ENCODE data around the gene PLA2G4E.

PLA2G4E gene

DNA sequence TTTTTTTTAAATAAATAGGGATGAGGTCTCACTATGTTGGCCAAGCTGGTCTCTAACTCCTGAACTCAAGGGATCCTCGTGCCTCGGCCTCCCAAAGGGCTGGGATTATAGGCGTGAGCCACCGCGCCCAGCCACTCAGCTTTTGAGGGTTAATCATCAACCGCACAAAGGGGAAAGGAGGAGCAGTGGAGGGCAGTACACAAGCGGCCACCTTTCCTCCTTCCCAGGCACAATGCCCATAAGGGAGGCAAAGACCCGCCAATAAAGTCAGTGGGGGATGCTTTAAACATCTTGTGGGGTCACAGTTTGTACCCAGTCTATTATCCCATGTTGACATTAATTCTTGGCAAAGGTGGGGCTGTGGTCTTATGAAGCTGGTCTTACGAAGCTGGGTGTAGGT is 80.9 kb downstream of the PLA2G4E start:
- Histone ChIP-seq H3K9me3 (ENCODE audit: control insufficient read depth, low read length) (no peaks in the 10 kb centered on the region), H2AFZ (no peak overlapping the region), H3K79me2 (peaks cover 3% of the 10 kb centered on the region), H3K4me3 (ENCODE audit: low read depth, low read length) (no peak overlapping the region), H3K27me3 (ENCODE audit: control insufficient read depth, insufficient read depth, low read length) (no peaks in the 10 kb centered on the region), H3K27ac (no peak overlapping the region), H3K36me3 (ENCODE audit: control insufficient read depth, insufficient read depth, low read length) (no peaks in the 10 kb centered on the region), H3K4me2 (ENCODE audit: low read length) (no peak overlapping the region), H3K4me1 (peaks cover 2% of the 10 kb centered on the region), H3K9ac (no peak overlapping the region)
- TF ChIP-seq, protein P1, sequence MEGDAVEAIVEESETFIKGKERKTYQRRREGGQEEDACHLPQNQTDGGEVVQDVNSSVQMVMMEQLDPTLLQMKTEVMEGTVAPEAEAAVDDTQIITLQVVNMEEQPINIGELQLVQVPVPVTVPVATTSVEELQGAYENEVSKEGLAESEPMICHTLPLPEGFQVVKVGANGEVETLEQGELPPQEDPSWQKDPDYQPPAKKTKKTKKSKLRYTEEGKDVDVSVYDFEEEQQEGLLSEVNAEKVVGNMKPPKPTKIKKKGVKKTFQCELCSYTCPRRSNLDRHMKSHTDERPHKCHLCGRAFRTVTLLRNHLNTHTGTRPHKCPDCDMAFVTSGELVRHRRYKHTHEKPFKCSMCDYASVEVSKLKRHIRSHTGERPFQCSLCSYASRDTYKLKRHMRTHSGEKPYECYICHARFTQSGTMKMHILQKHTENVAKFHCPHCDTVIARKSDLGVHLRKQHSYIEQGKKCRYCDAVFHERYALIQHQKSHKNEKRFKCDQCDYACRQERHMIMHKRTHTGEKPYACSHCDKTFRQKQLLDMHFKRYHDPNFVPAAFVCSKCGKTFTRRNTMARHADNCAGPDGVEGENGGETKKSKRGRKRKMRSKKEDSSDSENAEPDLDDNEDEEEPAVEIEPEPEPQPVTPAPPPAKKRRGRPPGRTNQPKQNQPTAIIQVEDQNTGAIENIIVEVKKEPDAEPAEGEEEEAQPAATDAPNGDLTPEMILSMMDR (IDR thresholded peaks at IDR 0.05) = no peak

DNA sequence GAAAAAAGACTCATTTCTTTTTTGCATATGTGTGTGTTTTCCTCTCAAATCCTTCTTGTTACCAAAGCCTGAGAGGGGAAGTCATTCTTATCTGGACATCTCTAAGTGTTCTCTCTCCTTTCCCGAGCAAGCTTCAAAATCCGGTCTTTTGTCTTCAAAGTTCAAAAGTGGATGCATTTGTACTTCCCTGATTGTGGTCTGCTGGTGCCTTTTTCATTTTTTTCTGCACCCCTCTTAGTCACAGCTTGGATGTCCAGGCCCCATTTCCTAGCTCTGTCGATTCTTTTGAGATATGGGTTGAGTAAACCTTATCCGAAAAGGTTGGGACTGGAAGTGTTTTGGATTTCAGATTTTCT is 83.3 kb downstream of the PLA2G4E start:
- Histone ChIP-seq H3K9me3 (ENCODE audit: control insufficient read depth, low read length) (no peaks in the 10 kb centered on the region), H2AFZ (no peak overlapping the region), H3K79me2 (no peaks in the 10 kb centered on the region), H3K27ac (peak overlapping the region; percentile 74), H3K36me3 (ENCODE audit: control insufficient read depth, insufficient read depth, low read length) (no peaks in the 10 kb centered on the region), H3K4me2 (ENCODE audit: low read length) (no peak overlapping the region), H3K9ac (no peak overlapping the region), H3K4me1 (no peaks in the 10 kb centered on the region), H3K4me3 (ENCODE audit: low read depth, low read length) (no peak overlapping the region), H3K27me3 (ENCODE audit: control insufficient read depth, insufficient read depth, low read length) (no peaks in the 10 kb centered on the region)
- TF ChIP-seq, protein P1 (IDR thresholded peaks at IDR 0.05) = no peak

DNA sequence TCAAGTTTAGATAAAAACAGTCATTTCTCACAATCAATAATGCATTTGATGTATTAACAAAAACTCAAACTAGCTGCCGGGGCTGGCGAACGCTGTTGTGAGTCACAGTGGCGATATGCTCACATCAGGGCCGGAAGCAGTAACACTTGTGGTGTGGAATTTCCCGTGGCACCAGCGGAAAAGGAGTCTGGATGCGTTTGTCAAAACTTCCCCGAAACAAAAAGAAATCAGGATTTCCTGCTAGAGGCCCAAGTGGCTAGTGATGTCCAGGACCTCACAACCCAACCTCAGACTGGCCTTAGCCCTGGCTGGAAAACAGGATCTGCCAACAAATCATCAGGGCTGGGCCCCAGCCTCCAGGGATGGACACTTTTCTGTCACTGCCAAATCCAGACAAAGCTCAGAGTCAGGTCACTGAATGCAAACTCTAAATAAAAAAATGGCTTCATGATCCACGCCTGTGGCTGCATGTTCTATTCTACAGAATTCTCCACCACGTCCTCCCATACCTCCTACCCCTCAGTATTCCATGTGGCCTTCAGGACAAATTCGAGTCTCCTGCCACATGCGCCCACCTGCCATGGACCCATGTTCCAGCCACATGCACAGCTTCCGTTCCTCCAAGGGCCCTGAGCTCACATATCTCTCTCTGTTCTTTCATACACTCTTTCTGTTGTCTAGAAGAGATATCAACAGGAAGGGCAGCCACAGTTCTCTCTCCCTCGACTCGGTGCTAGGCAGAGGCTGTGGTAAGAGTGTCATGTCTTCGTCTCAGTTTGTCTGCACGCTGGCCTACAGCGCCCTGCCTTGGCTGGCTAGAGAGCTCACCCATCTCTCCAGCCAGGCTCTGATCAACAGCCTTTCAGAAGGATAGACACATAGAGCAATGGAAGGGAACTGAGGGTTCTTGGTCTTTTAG is 83.9 kb downstream of the PLA2G4E start:
- H3K79me2 ChIP-seq = no peaks in the 10 kb centered on the region
- H2AFZ ChIP-seq = no peak overlapping the region
- no peak overlapping the region for H3K9ac ChIP-seq
- no peaks in the 10 kb centered on the region for H3K36me3 ChIP-seq (ENCODE audit: control insufficient read depth, insufficient read depth, low read length)
- H3K9me3 ChIP-seq (ENCODE audit: control insufficient read depth, low read length) = no peaks in the 10 kb centered on the region
- H3K27ac ChIP-seq = peak overlapping the region; percentile 74
- H3K27me3 ChIP-seq (ENCODE audit: control insufficient read depth, insufficient read depth, low read length) = no peaks in the 10 kb centered on the region
- H3K4me1 ChIP-seq = no peaks in the 10 kb centered on the region
- H3K4me2 ChIP-seq (ENCODE audit: low read length) = no peak overlapping the region
- H3K4me3 ChIP-seq (ENCODE audit: low read depth, low read length) = no peak overlapping the region
- TF ChIP-seq, protein P1 (IDR thresholded peaks at IDR 0.05) = no peak

DNA sequence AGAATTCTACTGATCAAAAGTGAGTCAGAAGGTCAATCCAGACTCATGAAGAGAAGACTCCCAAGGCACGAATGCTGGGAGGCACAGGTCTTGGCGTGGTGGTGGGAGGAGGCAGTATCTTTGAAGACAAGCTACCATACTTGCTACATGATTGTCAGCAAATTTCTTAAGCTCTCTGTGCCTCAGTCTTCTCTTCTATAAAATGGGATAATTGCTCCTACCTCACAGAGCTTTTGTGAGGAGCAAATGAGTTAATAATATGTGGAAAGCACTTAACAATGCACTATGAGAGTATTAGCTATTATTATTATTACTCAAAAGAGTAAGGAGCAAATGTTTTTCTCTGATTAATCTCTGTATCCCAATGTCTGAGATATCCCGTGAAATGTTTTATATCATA is 84.7 kb downstream of the PLA2G4E start:
- TF ChIP-seq, protein P1 (IDR thresholded peaks at IDR 0.05) = no peak
- Histone ChIP-seq H3K9me3 (ENCODE audit: control insufficient read depth, low read length) (no peaks in the 10 kb centered on the region), H2AFZ (no peak overlapping the region), H3K4me2 (ENCODE audit: low read length) (no peak overlapping the region), H3K27me3 (ENCODE audit: control insufficient read depth, insufficient read depth, low read length) (no peaks in the 10 kb centered on the region), H3K27ac (peak overlapping the region; percentile 63), H3K79me2 (no peaks in the 10 kb centered on the region), H3K4me3 (ENCODE audit: low read depth, low read length) (no peak overlapping the region), H3K9ac (no peak overlapping the region), H3K36me3 (ENCODE audit: control insufficient read depth, insufficient read depth, low read length) (no peaks in the 10 kb centered on the region), H3K4me1 (no peaks in the 10 kb centered on the region)

DNA sequence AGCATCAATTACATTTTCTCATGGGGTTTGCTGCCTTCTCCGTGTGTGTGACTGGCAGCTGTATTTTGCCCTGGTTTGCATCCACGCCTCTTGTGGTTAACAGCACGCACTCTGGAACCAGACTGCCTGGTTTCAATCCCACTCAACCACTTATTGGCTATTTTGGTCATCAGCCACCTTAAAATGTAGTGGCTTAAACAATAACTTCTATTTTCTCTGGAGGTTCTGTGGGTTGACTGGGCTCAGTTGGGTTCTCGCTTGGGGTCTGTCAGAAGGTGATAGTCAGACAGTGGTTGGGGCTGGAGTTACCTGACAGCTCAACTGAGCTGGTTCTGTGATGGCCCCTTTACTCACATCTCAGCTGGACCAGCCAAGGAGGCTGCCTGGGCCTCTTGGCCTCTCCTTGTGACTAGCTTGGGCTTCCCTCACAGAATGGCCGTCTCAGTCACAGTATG is 85.2 kb downstream of the PLA2G4E start:
- Histone ChIP-seq H3K36me3 (ENCODE audit: control insufficient read depth, insufficient read depth, low read length) (no peaks in the 10 kb centered on the region), H2AFZ (no peak overlapping the region), H3K9me3 (ENCODE audit: control insufficient read depth, low read length) (no peaks in the 10 kb centered on the region), H3K4me3 (ENCODE audit: low read depth, low read length) (no peak overlapping the region), H3K79me2 (no peaks in the 10 kb centered on the region), H3K9ac (no peak overlapping the region), H3K4me1 (no peaks in the 10 kb centered on the region), H3K27ac (peak overlapping the region; percentile 63), H3K4me2 (ENCODE audit: low read length) (no peak overlapping the region), H3K27me3 (ENCODE audit: control insufficient read depth, insufficient read depth, low read length) (no peaks in the 10 kb centered on the region)
- TF ChIP-seq, protein P1 (IDR thresholded peaks at IDR 0.05) = no peak
